Fibroblast of mammary gland (primary cell): Measurements from ENCODE around the gene BEX3.

Experiments used
- DNase-seq: peaks from one replicate; pipeline ENCODE4 v3.0.0-alpha.2; 2010; ENCODE audit warnings: low read depth
- H3K4me3 ChIP-seq: 2 replicates; pipeline ENCODE4 v1.5.1; 2011; ENCODE audit warnings: low read depth, mild to moderate bottlenecking, low read length, moderate library complexity; ENCODE audit not compliant: control insufficient read depth
- CTCF ChIP-seq: conservative IDR thresholded peaks from 2 replicates; pipeline ENCODE4 v1.5.1; 2011; ENCODE audit warnings: low read depth, low read length, inconsistent platforms; ENCODE audit not compliant: control insufficient read depth, insufficient read depth

The BEX3 gene

GRCh38 chrX:103376118-103376978 lies at the start of gene BEX3:
TSS of gene BEX3 (plus strand) at chrX:103376538. CDS start at chrX:103377522, 984 bp downstream.
- H3K4me3 ChIP-seq = peak within 1 kb of the TSS; percentile 66
- peak; percentile 58 for DNase-seq
- no peak for TF ChIP-seq CTCF

- DNase-seq = peak; percentile 49
- peak within 1 kb of the TSS; percentile 50 for H3K4me3 ChIP-seq
- no peak for TF ChIP-seq CTCF
Measured at GRCh38 chrX:103329991-103330390, 46.3 kb upstream of the BEX3 start, which contains the start of gene TCEAL7. TSS of gene TCEAL7 (plus strand) at chrX:103330239. CDS start at chrX:103331404, 1,165 bp downstream.

GRCh38 chrX:103330681-103331288 lies 45.6 kb upstream of the BEX3 start:
- no peak for TF ChIP-seq CTCF
- DNase-seq = peak; percentile 4
- H3K4me3 ChIP-seq = peak overlapping the region; percentile 50

GRCh38 chrX:103338663-103339062 lies 37.7 kb upstream of the BEX3 start:
- H3K4me3 ChIP-seq = no peak overlapping the region
- DNase-seq = no peak
- TF ChIP-seq CTCF = no peak

- TF ChIP-seq CTCF = peak; percentile 76
- DNase-seq = peak; percentile 63
- H3K4me3 ChIP-seq = no peak overlapping the region
Measured at GRCh38 chrX:103343105-103343504, 33.2 kb upstream of the BEX3 start.

GRCh38 chrX:103344606-103345005 lies 31.7 kb upstream of the BEX3 start:
- DNase-seq = no peak
- no peak overlapping the region for H3K4me3 ChIP-seq
- no peak for TF ChIP-seq CTCF
